Stimulated activated CD8-positive, alpha-beta memory T cell treated with anti-CD3 and anti-CD28 coated beads, Interleukin-2, amount 100 ng/mL, for 48 hours (primary cell): ENCODE measurements around the gene ATP1B1.
A peak's percentile ranks its signal among the peaks of the same experiment; 100 is the strongest.

Experiments
- DNase-seq, 2 donors: peaks; one replicate each; pipeline ENCODE4 v3.0.0-alpha.2; 2020; ENCODE audit warnings: low read depth in 2 of 2

ATP1B1 gene

DNA sequence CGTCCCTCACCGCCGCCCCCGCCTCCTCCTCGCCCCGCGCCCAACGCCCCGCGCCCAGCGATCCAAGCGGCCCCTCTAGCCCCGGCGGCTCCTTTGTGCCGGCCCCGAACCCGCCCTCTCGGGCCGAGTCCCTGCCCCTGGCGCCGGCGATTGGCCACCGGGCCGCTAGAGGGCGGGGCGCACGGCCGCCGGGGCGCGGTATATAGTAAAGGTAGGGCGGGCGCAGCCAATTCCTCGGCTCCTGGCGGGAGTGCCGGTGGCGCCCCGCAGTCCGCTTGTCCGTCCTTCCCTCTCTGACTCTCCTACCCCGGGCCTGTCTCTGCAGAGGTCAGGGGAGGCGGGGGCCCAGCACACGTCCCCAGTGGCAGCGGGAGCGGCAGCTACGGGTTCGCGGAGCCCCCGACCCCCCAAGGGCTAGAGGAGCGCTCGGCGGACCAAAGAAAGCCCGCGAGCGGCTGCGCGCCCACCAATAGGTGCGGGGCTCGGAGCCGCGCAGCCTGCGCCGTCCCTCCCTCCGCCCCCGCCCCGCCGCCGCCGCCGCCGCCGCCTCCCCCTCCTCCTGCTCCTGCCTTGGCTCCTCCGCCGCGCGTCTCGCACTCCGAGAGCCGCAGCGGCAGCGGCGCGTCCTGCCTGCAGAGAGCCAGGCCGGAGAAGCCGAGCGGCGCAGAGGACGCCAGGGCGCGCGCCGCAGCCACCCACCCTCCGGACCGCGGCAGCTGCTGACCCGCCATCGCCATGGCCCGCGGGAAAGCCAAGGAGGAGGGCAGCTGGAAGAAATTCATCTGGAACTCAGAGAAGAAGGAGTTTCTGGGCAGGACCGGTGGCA, at the start of gene ATP1B1:
ATP1B1 (plus strand) TSS at position 596 of the 826 bp plus-strand sequence; CDS start at position 736, 140 bp downstream.
- DNase-seq: peak; percentile 77 to 80

DNA sequence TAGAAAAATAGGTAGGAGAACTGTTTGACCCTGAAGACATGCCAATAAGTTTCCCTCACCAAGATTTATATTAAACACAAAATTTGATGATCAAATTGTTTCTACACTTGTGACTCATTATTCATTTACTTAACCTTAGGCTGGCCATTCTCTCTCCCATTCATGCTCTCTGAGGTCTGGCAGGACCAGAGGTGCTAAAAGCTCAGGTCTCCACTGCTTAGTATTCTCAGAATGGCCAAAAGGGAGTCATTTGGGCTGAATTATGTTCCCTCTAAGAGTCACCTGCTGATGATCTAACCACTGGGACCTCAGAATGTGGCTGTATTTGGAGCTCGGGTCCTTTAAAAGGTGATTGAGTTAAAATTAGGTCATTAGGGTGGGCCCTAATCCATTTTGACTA, 47.1 kb upstream of the ATP1B1 start:
- DNase-seq: no peak

DNA sequence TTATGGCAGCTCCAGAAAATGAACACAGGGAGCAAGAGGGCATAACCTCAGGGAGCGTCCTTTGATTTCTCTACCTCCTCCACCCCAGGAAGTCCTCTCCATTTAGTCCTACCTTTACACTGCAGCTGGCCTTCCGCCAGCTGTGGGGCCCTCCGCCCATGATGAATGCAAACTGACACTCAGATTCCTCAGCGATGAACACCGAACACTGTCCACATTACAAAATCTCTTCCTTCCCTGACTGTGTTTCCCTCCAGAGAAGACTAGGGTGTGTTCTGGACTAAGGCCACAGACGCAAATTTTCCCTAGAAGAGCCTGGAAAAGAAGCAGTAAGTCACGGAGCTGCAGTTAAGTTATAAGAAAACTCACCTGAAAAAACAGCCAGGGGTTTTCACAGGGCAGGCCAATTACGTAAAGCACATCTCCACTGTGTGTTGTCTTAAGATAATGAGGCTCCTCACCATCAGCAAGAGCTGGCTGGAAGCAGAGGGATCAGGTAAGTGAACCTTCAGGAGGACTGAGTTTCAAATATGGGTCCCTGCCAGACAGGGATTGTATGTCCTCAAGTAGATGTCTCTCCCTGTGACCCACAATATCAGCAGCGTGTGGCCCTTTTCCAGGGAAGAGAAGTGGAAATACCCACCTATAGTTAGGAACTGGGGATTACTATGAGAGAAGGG, 46.3 kb upstream of the ATP1B1 start:
- no peak for DNase-seq

DNA sequence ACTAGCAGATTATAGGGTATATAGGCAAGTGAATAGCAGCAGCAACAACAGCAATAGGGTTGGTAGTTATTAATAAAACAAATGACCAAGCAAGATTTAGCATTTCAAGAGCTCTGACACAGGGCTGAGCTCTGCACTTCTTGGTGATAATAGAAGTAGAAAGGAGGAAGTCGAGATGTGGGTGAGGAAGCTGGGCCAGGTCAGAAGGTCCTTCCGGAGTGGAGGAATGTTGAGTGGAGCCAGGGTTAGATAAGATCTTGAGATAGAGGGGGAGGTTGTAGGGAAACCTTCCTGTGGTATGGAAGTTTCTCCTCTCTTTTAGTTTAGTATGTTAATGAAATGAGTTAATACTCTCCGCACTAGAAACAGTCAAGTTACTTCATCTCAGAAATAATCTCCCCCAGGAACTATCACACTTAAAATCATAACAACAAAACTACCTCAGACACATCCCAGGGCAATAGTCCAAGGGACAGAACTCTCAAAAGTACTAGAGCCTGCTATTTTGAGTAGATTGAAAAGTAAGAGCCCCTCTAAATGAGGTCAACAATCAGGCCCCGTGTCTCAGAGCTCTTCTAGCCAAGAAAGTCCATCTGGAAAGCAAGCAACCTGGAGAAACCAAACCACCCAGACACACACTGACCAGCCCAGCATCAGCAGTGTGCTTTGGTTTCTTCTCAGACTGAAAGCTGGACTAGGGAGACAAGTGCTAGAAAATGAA, 45.4 kb upstream of the ATP1B1 start:
- DNase-seq: no peak

DNA sequence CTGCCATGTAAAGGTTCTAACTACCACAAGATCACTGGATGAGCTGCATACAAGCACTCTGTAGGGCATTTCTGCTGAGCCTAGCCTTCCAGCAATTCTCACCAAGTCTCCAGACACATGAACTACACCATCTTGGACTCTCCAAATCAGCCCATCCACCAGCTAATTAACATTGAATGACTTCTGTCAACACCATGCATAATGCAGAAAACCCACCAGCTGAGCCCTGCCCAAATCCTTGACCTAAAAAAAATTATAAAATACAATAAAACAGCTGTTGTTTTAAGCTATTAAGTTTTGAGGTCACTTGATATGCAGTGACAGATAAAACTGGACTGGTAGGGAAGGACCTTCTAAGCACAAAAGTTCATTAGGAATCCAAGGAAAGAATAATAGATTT, 44.3 kb upstream of the ATP1B1 start:
- DNase-seq: no peak

DNA sequence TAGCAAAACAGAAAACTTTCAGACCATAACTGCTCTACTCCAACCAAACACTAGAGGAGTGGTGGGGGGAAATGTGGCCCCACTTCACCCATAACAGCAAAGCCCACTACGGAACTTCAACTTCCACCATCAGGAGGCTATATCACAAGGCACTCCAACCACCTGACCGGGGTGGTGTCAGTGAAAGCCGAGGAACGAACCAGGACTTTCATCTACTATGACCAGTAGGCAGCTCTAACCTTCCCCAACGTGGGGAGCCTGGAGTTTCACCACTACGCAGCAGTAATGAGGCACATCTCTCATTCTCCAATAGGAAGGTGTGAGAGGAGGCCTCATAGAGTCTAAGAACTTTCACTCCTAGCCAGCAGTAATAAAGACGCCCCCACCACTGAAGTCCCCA, 42.4 kb upstream of the ATP1B1 start:
- no peak for DNase-seq

DNA sequence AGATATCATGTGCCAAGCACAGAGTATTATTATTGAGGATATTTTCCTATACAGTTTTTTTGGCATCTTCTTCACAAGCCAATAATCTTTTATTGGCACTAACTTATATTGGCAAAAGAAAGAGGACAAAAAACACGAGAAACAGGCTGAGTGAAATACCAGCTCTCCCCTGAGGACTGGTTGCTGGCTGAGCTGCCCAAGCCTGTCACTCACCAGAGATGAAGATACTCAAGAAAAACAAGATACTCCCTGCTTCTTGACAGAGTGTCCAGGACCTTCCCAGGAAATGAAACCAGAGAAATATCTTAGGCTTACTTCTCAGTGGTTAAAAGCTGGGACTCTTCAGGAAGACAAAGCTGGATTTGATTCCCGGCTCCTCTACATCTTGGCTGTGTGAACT, 35.9 kb upstream of the ATP1B1 start:
- DNase-seq: no peak

DNA sequence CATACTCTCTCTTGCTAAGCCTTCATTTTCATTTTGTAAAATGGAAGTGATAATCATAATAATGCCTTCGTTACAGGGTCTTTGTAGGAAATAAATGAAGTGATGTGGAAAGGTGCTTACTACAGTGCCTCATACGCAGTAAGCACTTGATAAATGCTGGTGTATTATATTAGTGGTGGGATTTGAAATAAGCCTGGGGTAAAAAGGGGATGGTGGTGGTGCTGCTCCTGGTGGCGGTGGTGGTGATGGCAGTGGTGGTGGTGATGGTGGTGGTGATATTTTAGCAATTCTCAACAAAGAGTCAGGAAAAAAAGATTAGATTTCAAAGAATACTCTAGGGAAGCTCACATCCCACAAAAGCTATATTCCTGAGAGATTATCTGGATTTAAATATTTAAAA, 35.5 kb upstream of the ATP1B1 start:
- no peak for DNase-seq

DNA sequence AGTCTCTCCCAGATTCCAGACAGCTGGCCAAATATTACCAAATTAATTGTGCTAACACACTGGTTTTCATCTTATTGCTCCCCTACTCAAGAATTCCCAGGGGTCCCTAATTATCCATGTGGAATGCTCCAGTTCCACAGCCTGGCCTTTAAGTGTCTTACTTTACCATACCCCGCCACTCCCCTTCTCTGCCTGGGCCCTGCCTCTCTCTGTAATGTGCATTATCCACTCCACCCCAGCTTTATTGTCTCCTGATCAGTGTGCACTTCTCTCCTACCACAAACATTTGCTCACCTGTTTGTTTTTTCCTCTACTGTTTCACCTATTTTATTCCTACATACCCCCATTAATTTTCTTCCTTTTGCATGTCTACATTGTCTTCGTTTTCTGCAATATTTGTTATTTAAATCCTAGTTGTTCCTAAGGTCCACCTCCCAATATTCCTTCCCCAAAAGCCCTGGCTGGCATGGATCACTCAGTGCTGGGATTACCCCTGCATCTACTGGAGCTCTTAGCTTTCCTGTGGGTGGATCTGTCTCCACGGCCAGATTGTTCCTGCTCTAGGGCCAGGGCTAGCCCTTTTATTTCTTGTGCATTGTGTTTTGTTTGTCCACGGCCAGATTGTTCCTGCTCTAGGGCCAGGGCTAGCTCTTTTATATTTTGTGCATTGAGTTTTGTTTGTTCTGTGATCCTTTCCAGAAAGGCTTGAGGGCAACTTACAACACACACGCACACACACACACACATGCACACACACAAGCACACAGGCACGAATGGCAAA, 33.4 kb upstream of the ATP1B1 start:
- no peak for DNase-seq

DNA sequence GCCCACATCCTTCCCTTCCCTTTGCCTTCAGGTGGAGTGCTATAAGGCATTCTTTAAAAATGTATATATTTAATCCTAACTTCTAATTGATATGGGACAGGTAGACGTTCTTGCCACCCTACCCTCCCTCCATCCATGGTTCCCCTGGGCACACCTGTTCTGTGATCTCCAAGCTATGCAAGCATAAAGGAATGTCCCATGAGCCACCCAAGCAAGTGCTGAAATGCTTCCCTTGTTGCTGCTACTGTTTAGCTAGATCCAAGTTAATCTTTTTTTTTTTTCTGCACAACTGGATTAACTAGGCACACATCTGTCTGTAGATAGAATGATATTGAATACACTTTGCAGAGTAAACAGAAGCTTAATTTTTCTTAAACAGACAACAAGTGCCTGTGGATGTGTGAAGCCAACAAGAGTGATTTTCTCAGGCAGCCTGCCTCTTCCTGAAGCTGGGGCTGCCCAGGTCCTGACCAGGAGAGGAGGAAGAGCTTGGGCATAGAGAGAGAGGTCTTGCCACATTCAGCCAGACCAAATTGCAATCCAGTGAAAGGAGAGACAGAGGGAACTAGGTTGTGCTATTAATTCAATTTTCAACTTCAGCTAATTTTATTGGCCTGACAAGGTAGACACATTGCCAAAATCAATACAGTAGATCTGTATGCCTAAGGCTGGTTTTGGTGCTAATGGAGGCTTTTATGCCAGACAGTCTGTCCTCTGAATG, 28.2 kb upstream of the ATP1B1 start:
- no peak for DNase-seq

DNA sequence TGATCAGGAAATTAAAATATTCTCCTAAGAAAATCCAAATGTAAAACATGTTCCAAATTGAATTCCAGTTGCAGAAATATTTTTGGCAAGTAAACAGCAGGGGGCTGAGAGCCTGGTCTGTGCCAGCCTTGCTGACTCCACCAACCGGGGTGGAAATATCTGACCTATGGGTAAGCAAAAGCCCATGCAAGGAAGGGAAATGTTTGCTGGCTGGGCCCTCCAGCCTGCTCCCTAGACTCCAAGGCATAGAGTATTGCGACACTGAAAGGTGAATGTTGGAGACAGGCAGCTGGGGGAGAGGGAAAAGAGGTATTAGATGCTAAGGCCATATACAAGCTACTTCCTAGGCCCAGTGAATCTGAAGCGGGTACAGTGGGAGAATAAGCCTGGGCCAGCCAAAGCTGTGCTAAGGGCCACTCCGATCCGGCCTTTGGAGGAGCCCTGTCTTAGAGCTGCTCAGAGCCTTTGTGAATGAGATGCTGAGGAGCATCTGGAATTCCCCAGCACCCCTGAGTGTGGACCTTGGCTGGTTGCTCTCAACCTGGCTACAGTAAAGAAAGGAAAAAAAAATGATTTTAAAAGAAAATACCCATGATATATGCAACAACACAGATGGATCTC, 24.9 kb upstream of the ATP1B1 start:
- DNase-seq: no peak

DNA sequence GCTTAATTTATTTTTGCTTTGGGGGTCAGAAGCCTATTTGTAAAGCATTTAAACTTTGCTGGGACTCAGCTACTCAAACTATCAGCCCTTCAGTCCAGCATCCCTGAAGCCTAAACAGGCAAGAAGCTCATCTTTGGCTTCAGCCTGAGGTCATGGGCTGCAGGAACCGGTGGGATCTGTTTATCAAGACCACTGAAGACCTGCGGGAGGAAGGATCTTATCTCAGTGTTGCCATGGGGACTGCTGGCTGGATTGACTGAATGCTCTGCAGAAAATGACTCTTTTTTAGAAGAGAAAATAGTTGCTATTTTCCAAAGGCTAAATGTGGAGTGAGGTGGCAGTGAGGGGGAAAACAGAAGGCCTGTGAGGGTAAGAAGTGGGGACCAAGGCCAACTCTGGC, 20.6 kb upstream of the ATP1B1 start:
- no peak for DNase-seq

DNA sequence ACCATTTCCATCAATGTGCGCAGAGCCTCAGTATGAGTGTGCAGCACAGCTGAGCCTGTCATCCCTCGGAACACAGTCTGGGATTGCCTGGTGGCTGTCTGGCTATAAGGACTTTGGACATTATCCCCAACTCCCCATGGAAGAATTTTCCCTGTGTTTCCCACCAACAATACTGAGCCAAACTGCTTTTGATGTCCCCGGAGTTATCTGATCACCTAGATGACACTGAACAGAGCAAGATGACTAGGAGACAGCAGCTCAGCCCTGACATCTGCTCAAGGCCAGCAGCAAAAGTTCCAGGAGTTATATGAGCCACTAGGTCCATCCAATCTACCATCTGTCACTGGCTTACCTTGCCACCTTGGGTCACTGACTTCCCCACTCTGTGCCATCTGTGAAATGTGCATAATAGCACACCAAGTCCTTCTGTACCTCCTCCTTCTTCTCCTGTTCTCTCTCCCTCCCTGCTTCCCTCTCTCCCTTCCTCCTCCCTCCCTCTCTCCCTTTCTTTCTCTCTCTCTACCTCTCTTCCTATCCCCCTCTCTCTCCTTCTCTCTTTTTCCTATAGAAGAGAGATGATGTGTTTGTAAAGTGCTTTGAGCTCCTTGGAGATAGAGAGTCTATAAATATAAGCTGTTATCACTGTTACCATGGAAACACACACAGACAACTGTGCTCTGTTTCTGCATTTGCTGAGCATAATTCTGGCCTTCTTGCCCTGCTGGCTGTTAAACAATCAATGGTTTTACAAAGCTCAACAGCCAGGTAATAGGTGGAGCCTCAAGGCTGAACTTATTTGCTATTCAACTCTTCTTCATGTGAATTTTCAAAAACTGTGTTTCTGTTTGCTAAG, 19.7 kb upstream of the ATP1B1 start:
- no peak for DNase-seq

DNA sequence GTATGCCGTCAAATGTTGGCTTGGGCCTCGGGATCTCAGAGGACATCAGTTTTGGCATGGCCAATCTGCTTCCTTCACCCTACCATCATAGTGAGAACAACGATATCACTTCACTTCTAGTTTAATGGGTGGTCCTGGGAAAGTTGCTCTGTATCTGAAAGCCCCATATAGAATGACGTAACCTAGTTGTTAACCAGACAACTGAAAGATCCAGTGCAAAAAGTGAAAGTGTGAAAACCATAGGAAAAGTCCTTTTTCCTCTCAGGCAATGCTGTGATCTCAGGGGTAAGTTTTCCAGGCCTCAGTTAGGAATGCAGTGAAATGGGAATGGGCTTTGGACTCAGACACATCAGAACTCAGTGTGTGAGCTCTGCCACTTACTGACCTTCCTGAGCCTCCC, 18.6 kb upstream of the ATP1B1 start:
- no peak for DNase-seq

DNA sequence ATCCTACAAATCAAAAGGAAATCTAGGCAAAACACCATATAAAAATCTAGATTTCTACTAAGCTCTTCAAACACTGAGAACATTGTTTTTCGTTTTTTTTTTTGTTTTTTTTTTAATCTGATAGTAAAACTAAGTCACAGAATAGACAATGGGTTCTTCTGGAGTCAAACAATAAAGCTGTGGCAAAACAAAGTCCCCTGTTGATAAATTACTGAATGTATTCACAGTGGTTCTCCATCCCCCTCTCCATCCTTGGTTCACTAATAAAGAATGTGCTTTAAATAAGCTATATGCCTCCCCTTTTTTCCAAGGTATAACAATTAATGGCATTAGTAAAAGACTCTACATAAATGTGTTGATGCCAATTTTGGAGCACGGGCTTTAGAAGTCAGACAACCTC, 16.7 kb upstream of the ATP1B1 start:
- DNase-seq: no peak

DNA sequence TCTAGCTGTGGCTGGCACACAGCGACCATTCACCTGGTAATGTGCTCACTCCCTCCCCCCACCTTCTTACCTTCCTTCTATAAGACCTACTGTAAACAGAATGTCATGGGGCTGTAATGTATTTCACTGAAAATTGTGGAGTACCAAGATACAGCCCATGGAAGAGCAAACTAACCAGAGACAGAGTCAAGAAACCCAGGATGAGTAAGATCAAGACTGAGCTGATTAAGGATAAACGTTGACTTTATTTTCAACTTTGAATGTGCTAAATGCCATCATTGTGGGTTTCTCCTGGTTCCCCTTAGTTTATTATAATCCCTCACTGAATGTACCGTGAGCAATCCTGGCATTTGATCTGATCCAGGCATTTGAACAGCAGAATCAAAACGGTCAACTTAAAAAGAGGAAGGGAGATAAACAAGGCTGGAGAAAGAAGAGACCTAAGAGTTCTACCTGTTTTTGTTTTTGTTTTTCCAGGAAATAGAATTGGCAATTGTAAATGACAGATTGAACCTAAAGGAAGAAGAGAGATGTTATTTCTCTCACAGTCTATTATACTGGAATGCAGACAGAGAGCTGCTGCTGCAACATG, 16.1 kb upstream of the ATP1B1 start:
- no peak for DNase-seq

DNA sequence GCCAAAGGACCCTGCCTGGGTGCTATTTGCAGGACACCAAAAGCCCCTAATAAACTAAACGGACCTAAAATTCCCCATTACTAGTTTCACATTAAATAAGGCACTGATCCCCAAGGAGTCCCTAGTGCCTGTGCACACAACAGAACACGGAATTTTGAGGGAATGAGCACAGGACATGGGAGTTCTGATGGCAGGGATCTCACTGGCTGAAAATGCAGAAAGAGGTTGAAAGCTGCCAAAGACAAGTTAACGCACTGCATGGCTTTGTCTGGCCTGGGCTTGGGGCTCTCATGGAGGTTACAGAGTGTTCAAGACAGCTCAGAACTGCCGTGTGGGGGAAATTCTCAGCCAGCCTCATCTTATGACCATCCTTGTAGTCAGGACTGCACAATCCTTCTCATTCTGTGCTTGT, 15.6 kb upstream of the ATP1B1 start:
- no peak for DNase-seq

DNA sequence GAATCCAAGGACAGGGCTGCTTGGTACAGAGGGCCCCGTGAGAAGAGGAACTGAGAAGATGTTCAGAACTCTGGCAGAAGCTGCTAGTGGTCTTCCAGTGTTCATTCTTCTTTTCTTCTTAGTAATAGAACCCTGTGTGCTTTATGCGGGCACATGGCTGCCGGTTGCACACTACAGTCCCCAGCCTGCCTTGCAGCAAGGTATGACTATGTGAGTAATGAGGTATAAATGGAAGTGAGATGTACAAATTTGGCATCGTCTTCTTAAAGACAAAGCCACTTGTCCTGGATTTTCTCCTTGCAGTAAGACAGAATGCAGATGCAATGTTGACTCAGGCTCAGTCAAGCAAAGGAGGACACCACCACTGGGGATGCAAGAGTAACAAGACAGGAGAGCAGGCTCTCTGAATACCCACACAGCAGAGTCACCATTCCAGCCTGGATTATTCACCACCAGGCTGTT, 15.0 kb upstream of the ATP1B1 start:
- no peak for DNase-seq

DNA sequence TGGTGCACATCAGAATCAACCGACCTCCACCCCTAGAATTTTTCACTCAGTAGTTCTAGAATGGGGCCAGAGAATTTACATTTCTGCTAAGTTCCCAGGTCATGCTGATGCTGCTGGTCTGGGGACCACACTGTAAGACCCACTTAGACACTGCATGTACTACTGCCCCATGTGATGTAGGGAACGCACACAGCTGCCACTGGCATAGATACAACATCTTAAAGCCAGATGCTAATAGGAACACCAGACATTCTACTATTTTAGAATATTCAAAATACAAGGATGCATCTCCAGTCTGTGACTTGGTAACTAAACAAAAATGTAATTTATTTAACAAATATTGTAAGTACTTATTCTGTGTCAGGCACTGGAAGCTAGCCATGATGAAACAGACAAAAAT, 14.1 kb upstream of the ATP1B1 start:
- DNase-seq: no peak
